Loucy (cell line): ENCODE measurements around the gene DGCR8.

Source experiments
- H2AFZ ChIP-seq: fragments of 200-600 bp; sonication (generic); 2 replicates; pipeline ENCODE4 v1.6.0; 2016; ENCODE audit warnings: antibody characterized with exemption, mild to moderate bottlenecking, low read length, moderate library complexity
- H3F3A ChIP-seq: fragments of 200-600 bp; 2 replicates; pipeline ENCODE4 v1.6.0; 2016; ENCODE audit warnings: antibody characterized with exemption, low read depth, mild to moderate bottlenecking
- H3K27me3 ChIP-seq: fragments of 200-600 bp; sonication (generic); 2 replicates; pipeline ENCODE4 v1.6.1; 2014; ENCODE audit warnings: low read length, mild to moderate bottlenecking; ENCODE audit not compliant: insufficient read depth, poor library complexity, severe bottlenecking
- H3K36me3 ChIP-seq: fragments of 200-600 bp; sonication (generic); 2 replicates; pipeline ENCODE4 v1.6.1; 2016; ENCODE audit warnings: low read length; ENCODE audit not compliant: insufficient read depth
- H3K4me1 ChIP-seq: fragments of 200-600 bp; sonication (generic); 2 replicates; pipeline ENCODE4 v1.5.1; 2014; ENCODE audit warnings: low read length, mild to moderate bottlenecking; ENCODE audit not compliant: insufficient read depth, poor library complexity, severe bottlenecking
- H3K4me2 ChIP-seq: fragments of 200-600 bp; sonication (generic); 2 replicates; pipeline ENCODE4 v1.6.0; 2014; ENCODE audit warnings: antibody characterized with exemption, low read length, low read depth, mild to moderate bottlenecking; ENCODE audit not compliant: poor library complexity, severe bottlenecking
- H3K4me3 ChIP-seq: fragments of 200-600 bp; sonication (generic); 2 replicates; pipeline ENCODE4 v1.5.1; 2014; ENCODE audit warnings: low read length, mild to moderate bottlenecking, mixed read lengths; ENCODE audit not compliant: poor library complexity, severe bottlenecking
- H3K79me2 ChIP-seq: fragments of 200-600 bp; sonication (generic); 2 replicates; pipeline ENCODE4 v1.6.1; 2014; ENCODE audit warnings: low read length; ENCODE audit not compliant: insufficient read depth
- H3K9ac ChIP-seq: fragments of 200-600 bp; sonication (generic); 2 replicates; pipeline ENCODE4 v1.6.0; 2014; ENCODE audit warnings: mild to moderate bottlenecking, low read depth, low read length, moderate library complexity; ENCODE audit not compliant: poor library complexity, severe bottlenecking
- H3K9me2 ChIP-seq: fragments of 200-600 bp; sonication (generic); replicated peaks from 2 replicates; pipeline ENCODE4 v1.6.1; 2016; ENCODE audit warnings: low read depth, low read length, mixed read lengths
- H3K9me3 ChIP-seq: fragments of 200-600 bp; sonication (generic); 2 replicates; pipeline ENCODE4 v1.6.1; 2014; ENCODE audit warnings: mild to moderate bottlenecking, antibody characterized with exemption, low read length, low read depth; ENCODE audit not compliant: insufficient read depth
- H4K20me1 ChIP-seq: fragments of 200-600 bp; sonication (generic); 2 replicates; pipeline ENCODE4 v1.6.0; 2014; ENCODE audit warnings: antibody characterized with exemption, low read length, mild to moderate bottlenecking; ENCODE audit not compliant: insufficient read depth, poor library complexity, severe bottlenecking
- EZH2phosphoT487 ChIP-seq: fragments of 200-600 bp; IDR thresholded peaks from 2 replicates; pipeline ENCODE4 v1.6.1; 2018; ENCODE audit warnings: antibody characterized with exemption, mild to moderate bottlenecking, moderate library complexity, borderline replicate concordance
- TF ChIP-seq, protein P1 (sequence below): fragments of 200-600 bp; sonication (generic); conservative IDR thresholded peaks from 2 replicates; pipeline ENCODE4 v1.5.1; 2014; ENCODE audit warnings: mild to moderate bottlenecking, antibody characterized with exemption, low read length

DGCR8 gene

DNA sequence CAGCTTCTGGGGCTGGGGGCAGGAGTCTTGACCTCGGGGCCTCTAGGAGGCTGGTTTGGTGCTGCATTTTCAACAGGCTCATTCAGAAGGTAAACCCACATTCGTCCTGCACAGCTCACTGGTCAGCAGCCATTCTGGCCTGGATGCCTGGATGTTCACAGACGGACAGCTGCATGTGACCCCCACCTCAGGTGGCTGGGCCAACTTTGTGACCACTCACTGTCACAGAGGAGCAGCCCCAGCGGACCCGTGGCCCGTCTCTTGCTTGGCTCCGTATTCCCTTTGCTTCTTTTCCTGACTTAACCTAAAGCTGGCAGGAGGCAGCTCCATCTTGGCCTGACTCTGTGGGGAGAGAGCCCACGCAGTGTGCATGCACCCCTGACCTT is 8.2 kb downstream of the DGCR8 start:
- Histone ChIP-seq H3K9ac (no peak overlapping the region), H2AFZ (no peak overlapping the region), H3K4me3 (no peak overlapping the region), H3K4me1 (peaks cover 22% of the 10 kb centered on the region), H3K9me3 (no peaks in the 10 kb centered on the region), H3K36me3 (peaks cover 76% of the 10 kb centered on the region), H3K79me2 (peaks cover 74% of the 10 kb centered on the region), H3K9me2 (no peaks in the 10 kb centered on the region), H4K20me1 (peaks cover 73% of the 10 kb centered on the region), H3F3A (no peaks in the 10 kb centered on the region; the same call in 1 of the 2 replicates), H3K27me3 (no peaks in the 10 kb centered on the region), H3K4me2 (no peak overlapping the region)
- TF ChIP-seq EZH2phosphoT487, result no peak
- TF ChIP-seq, protein P1, sequence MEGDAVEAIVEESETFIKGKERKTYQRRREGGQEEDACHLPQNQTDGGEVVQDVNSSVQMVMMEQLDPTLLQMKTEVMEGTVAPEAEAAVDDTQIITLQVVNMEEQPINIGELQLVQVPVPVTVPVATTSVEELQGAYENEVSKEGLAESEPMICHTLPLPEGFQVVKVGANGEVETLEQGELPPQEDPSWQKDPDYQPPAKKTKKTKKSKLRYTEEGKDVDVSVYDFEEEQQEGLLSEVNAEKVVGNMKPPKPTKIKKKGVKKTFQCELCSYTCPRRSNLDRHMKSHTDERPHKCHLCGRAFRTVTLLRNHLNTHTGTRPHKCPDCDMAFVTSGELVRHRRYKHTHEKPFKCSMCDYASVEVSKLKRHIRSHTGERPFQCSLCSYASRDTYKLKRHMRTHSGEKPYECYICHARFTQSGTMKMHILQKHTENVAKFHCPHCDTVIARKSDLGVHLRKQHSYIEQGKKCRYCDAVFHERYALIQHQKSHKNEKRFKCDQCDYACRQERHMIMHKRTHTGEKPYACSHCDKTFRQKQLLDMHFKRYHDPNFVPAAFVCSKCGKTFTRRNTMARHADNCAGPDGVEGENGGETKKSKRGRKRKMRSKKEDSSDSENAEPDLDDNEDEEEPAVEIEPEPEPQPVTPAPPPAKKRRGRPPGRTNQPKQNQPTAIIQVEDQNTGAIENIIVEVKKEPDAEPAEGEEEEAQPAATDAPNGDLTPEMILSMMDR, result no peak

DNA sequence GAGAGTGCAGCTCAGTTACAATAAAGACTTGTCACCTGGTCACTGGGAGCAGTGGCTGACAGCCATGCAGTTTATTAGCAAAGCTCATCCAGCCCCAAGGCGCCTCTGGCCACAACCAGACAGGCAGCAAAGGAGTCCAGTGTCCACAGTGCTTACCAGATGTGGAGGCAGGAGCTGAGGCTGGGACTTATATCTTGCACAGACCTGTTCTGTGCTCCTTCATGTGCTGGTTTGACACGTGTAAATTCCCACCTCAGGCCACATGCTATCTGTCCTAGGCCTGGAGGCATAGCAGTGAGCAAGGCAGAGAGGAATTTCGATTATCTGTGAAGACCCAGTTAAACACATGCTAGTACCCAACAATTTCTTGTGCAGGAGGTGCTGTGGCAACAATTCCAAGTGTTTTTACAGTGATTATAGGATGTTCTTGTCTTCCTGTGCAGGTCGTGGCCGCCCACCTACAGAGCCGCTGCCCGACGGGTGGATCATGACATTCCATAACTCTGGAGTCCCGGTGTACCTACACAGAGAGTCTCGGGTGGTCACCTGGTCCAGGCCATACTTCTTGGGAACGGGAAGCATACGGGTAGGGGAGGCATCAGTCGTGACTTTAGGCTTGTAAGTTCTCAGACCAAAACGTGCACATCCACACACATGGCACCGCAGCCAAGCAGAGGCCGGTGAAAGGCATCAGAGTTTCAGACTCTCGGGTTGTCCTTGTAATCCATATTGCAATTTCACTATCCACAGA is 9.4 kb downstream of the DGCR8 start:
- Histone ChIP-seq H3K36me3 (peaks cover 88% of the 10 kb centered on the region), H3K9me3 (no peaks in the 10 kb centered on the region), H3K9me2 (no peaks in the 10 kb centered on the region), H2AFZ (no peak overlapping the region), H3K27me3 (no peaks in the 10 kb centered on the region), H3K4me1 (peaks cover 12% of the 10 kb centered on the region), H3K9ac (no peak overlapping the region), H3K4me3 (no peak overlapping the region), H3K79me2 (peaks cover 62% of the 10 kb centered on the region), H4K20me1 (peaks cover 61% of the 10 kb centered on the region), H3K4me2 (no peak overlapping the region), H3F3A (no peaks in the 10 kb centered on the region)
- TF ChIP-seq, protein P1, result no peak
- TF ChIP-seq EZH2phosphoT487, result no peak

DNA sequence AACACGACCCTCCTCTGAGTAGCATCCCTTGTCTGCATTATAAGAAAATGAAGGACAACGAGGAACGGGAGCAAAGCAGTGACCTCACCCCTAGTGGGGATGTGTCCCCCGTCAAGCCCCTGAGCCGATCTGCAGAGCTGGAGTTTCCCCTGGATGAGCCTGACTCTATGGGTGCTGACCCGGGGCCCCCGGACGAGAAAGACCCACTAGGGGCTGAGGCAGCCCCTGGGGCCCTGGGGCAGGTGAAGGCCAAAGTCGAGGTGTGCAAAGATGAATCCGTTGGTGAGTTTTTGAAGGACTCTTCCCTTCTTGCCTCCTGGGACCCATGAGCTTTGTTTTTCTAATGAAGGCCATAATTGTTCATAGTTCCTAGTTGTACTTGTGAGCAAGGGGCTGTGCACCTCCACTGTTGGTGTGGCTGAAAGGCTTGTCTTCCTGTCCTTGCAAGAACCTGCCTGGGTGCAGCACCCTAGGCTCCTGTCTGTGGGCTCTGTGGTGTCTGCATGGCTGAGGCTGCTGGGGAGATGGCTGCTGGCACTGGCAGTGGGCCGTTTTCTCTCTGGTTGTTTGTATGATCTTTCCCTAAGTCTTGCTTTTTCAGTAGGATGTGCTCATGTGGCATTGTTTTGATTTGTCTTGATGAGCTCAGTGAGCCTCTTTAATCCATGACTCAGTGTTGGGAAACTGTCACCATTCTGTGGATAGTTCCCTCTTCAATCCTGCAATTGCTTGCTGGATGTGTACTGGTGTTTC is 10.1 kb downstream of the DGCR8 start:
- H4K20me1 ChIP-seq, result peaks cover 54% of the 10 kb centered on the region
- H3K36me3 ChIP-seq, result peaks cover 95% of the 10 kb centered on the region

More for the DNA sequence above, 10.1 kb downstream of the DGCR8 start:
- no peak for TF ChIP-seq EZH2phosphoT487
- TF ChIP-seq, protein P1, result no peak
- Histone ChIP-seq H3F3A (no peaks in the 10 kb centered on the region), H3K9me2 (no peaks in the 10 kb centered on the region), H3K27me3 (no peaks in the 10 kb centered on the region), H2AFZ (no peak overlapping the region), H3K9me3 (no peaks in the 10 kb centered on the region), H3K4me3 (no peak overlapping the region), H3K9ac (no peak overlapping the region), H3K4me1 (peaks cover 4% of the 10 kb centered on the region), H3K79me2 (peaks cover 55% of the 10 kb centered on the region), H3K4me2 (no peak overlapping the region)
